Heart right ventricle (tissue), 16 donors: ENCODE results near the gene TRAK1. TPM values are rescaled to one million over a fixed set of nuclear protein-coding genes. Genes with fewer than 3 reads are reported as not detected.

Experiments used
- ATAC-seq, 8 donors: fragments of 200-7000 bp; cut with Tn5 transposase; one replicate each; pipeline ENCODE4 v1.9.1; 2020; ENCODE audit warnings: mild to moderate bottlenecking in 8 of 8, moderate library complexity in 8 of 8, moderate number of reproducible peaks in 1 of 8
- DNase-seq, 2 donors: peaks; one replicate each; pipeline ENCODE4 v3.0.0-alpha.2; 2020
- H3K27ac ChIP-seq, 10 donors: fragments of 200-600 bp; sonication (generic) in 2 of 10; one replicate each; pipeline versions ENCODE4 v1.5.0 to v1.8.0; 2020 to 2022; ENCODE audit warnings: mild to moderate bottlenecking in 3 of 10
- H3K27me3 ChIP-seq, 7 donors: fragments of 200-600 bp; one replicate each; pipeline ENCODE4 v1.8.0; 2021 to 2022; ENCODE audit warnings: mild to moderate bottlenecking in 2 of 7
- H3K36me3 ChIP-seq, 9 donors: fragments of 200-600 bp; sonication (generic) in 1 of 9; one replicate each; pipeline versions ENCODE4 v1.5.0 to v1.8.0; 2020 to 2022; ENCODE audit warnings: mild to moderate bottlenecking in 2 of 9
- H3K4me1 ChIP-seq, 9 donors: fragments of 200-600 bp; sonication (generic) in 1 of 9; one replicate each; pipeline versions ENCODE4 v1.5.0 to v1.8.0; 2020 to 2022; ENCODE audit warnings: mild to moderate bottlenecking in 4 of 9
- H3K4me3 ChIP-seq, 10 donors: fragments of 200-600 bp; sonication (generic) in 2 of 10; one replicate each; pipeline versions ENCODE4 v1.5.0 to v1.8.0; 2020 to 2022; ENCODE audit warnings: mild to moderate bottlenecking in 7 of 10, moderate library complexity in 2 of 10
- H3K9me3 ChIP-seq, 11 donors: fragments of 200-600 bp in 10 of 11; sonication (generic) in 2 of 11; one replicate each; pipeline versions ENCODE4 v1.5.0 to v1.8.0; 2013 to 2022; ENCODE audit warnings: mild to moderate bottlenecking in 2 of 11, control low read depth in 1 of 11, moderate library complexity in 1 of 11
- CTCF ChIP-seq, 9 donors: fragments of 200-600 bp; sonication (generic) in 2 of 9; IDR thresholded peaks; one replicate each; pipeline versions ENCODE4 v1.5.0 to v1.8.0; 2021 to 2022; ENCODE audit warnings: antibody characterized with exemption in 9 of 9, mild to moderate bottlenecking in 5 of 9, moderate library complexity in 1 of 9
- WGBS, 2 donors: extraction: QIAGEN DNeasy Blood & Tissue Kit; methylation state at CpG; one replicate each; pipeline ENCODE4 v1.1.7; 2013; ENCODE audit warnings: inconsistent platforms in 1 of 2; 5-methylcytosine and 5-hydroxymethylcytosine counted together
- intact Hi-C, 10 donors: fragments of 100-400 bp; cut with DNase I; formaldehyde crosslinking; loops; one replicate each; pipeline versions ENCODE4 v1.11.1 to v1.14.2; 2022
- polyA plus RNA-seq, 2 donors: library from polyadenylated mRNA; stranded (reverse); fragments of 200-250 nt; gene quantifications; one replicate each; pipeline ENCODE4 v1.2.3, GENCODE V29; 2013
- total RNA-seq, 10 donors: library from RNA; stranded (reverse); fragmentation: NEBNext Ultra II Directional in 3 of 10; extraction: Animal tissue kit (Norgen Biotek cat#: 25700) in 3 of 10; gene quantifications; one replicate each; pipeline versions ENCODE4 v1.2.1 to v1.2.4, GENCODE V29; 2021 to 2023
- donor health status: Arrhythmogenic right ventricular cardiomyopathy.
- donor health status: ischemic (EF 13 %, LVEDD 7.1; RV severe dilation, severe dysfunction).
- donor health status: healthy with polysubstance abuse.
- donor health status: DM: no; HTN: yes; CAD: no.
- donor health status: DM: no; HTN: no; CAD: no.
- donor health status: ischemic (EF 25% LVEDD 6.9; RV normal size, moderate dysfunction).
- donor health status: ischemic (EF 25% LVEDD 5.7; RV mildly dilated, moderate dysfunction).
- donor health status: healthy.
- donor health status: DM: yes; HTN: yes; CAD: no.
- donor health status: Ischemic cardiomyopathy.
- donor health status: ischemic (EF 35%, LVEDD 5.7; RV mildly dilated, moderate dysfunction).
- donor health status: nonischemic (EF 11% LVEDD 7.7; RV severe dilation, severe dysfunction).
- donor health status: DM: yes; HTN: yes; CAD: no.
- donor health status: PGD.
- donor health status: ischemic (EF 29% LVEDD 5.4; RV normal size, mild dysfunction).
- donor health status: nonischemic (EF 23%, LVEDD 6.1; RV moderate dilation, normal function).

Gene TRAK1
- total and polyA plus RNA-seq, 12 donors, result 35.5 to 423 (median 303) TPM

- Histone ChIP-seq H3K27me3 (no peaks in the 10 kb centered on the region), H3K4me1 (peaks cover 0 to 20% (median 0%) of the 10 kb centered on the region in 9 donors), H3K4me3 (no peak overlapping the region), H3K9me3 (no peaks in the 10 kb centered on the region), H3K27ac (no peak overlapping the region), H3K36me3 (peaks cover 0 to 100% (median 22%) of the 10 kb centered on the region in 9 donors)
- no peak for DNase-seq
- WGBS, 2 donors, result 38 to 55% methylated on average over 12 of the region's 12 CpGs
- TF ChIP-seq CTCF (IDR thresholded peaks at IDR 0.05), result no peak
- peak in 5 of 8 donors; percentile 9 to 57 (median 43) for ATAC-seq
- intact Hi-C loops, result no loop called here
These were observed 118.8 kb downstream of the TRAK1 start for GRCh38 chr3:42209917-42210316.

GRCh38 chr3:42210726-42211125 lies 119.6 kb downstream of the TRAK1 start:
- DNase-seq, result no peak
- Histone ChIP-seq H3K4me1 (peaks cover 0 to 18% (median 0%) of the 10 kb centered on the region in 9 donors), H3K36me3 (peaks cover 0 to 100% (median 20%) of the 10 kb centered on the region in 9 donors), H3K27ac (no peak overlapping the region), H3K9me3 (no peaks in the 10 kb centered on the region), H3K27me3 (no peaks in the 10 kb centered on the region), H3K4me3 (no peak overlapping the region)
- 46 to 68% methylated on average over 2 of the region's 2 CpGs for WGBS, 2 donors
- TF ChIP-seq CTCF (IDR thresholded peaks at IDR 0.05), result no peak
- intact Hi-C loops, result no loop called here
- ATAC-seq, result no peak

- no peak overlapping the region for H3K27ac ChIP-seq
- H3K4me3 ChIP-seq, result no peak overlapping the region
- peaks cover 0 to 100% (median 15%) of the 10 kb centered on the region in 9 donors for H3K36me3 ChIP-seq
- H3K4me1 ChIP-seq, result peaks cover 0 to 12% (median 0%) of the 10 kb centered on the region in 9 donors
- TF ChIP-seq CTCF (IDR thresholded peaks at IDR 0.05), result no peak
- ATAC-seq (peak in 1 of 8 donors; percentile 48), DNase-seq (no peak)
- 94% methylated on average over 6 of the region's 6 CpGs for WGBS, 2 donors
- H3K27me3 ChIP-seq, result no peaks in the 10 kb centered on the region
- H3K9me3 ChIP-seq, result no peaks in the 10 kb centered on the region
- intact Hi-C loops, result loop anchor here in 1 of 10 donors (1.0 kb wide), 1 partner anchor 49 kb away; no protein-coding TSS in a partner anchor
These were observed 122.3 kb downstream of the TRAK1 start for GRCh38 chr3:42213417-42213816.

GRCh38 chr3:42214064-42214463 lies 122.9 kb downstream of the TRAK1 start:
- ATAC-seq, result peak in 1 of 8 donors; percentile 15
- no peaks in the 10 kb centered on the region for H3K9me3 ChIP-seq

More at GRCh38 chr3:42214064-42214463, 122.9 kb downstream of the TRAK1 start:
- Histone ChIP-seq H3K4me1 (peaks cover 0 to 12% (median 0%) of the 10 kb centered on the region in 9 donors), H3K36me3 (peaks cover 0 to 98% (median 15%) of the 10 kb centered on the region in 9 donors), H3K27ac (no peak overlapping the region), H3K27me3 (no peaks in the 10 kb centered on the region), H3K4me3 (no peak overlapping the region)
- no peak for DNase-seq
- intact Hi-C loops, result no loop called here
- WGBS, 2 donors, result 69 to 77% methylated on average over 2 of the region's 2 CpGs
- TF ChIP-seq CTCF (IDR thresholded peaks at IDR 0.05), result no peak
